ENCODE data around the gene TRIM66. TPM values are rescaled to one million over a fixed set of nuclear protein-coding genes. Genes with fewer than 3 reads are reported as not detected.

TRIM66 gene
- total RNA-seq, 1 experiment from 2014 or later = 2.4 TPM

- in situ Hi-C loops (cut with HindIII; ENCODE audit: low sequenced_read_pairs) = no loop called here
- no peak for DNase-seq (ENCODE audit: low spot score)
These were observed 11.1 kb upstream of the TRIM66 start for GRCh38 chr11:8693555-8693954.

DNA sequence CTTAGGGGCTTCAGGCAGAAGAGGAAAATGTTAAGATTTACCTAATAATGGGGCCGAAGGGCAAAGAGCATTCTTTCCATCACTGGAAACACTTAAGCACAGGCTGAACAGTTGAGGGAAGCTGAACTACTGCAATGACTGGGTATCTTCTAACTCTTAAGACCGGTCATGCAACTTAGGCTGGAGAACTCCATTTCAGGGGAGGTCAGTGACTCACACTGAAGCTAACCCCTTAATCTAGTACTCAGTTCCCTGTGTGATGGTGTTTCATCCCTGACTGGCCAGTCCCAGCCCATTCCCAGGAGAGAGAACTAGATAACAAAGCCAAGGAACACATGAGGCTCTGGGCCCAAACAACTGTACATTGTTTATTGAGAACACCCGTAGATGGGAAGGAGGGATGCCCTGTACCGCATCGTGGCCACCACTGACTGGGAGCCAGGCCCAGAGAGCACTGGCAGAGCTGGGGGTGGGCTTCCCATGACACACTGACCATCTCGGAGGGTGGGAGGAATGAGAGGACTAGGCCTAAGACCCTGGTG is 10.6 kb upstream of the TRIM66 start:
- in situ Hi-C loops (cut with HindIII; ENCODE audit: low sequenced_read_pairs) = no loop called here
- no peak for DNase-seq (ENCODE audit: low spot score)

DNA sequence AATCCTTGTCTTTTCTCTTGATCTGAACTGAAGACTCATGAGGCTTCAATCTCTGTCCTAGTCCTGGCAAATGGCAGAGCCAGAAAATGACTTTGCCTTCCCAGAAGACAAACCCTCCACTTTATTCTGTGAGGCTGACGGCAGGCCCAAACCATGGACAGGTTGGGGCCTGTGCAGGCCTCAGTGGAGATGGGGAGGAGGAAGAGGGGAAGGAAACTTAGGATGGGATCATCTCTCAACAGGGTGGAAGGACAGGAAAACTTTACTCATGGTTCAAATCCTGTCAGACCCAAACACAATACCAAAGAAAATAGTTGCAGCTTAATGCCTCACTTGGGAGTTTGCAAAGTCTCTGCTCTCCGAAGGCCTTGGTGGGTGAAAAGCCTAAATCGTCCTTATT is 10.0 kb upstream of the TRIM66 start:
- no peak for DNase-seq (ENCODE audit: low spot score)
- in situ Hi-C loops (cut with HindIII; ENCODE audit: low sequenced_read_pairs) = no loop called here

DNA sequence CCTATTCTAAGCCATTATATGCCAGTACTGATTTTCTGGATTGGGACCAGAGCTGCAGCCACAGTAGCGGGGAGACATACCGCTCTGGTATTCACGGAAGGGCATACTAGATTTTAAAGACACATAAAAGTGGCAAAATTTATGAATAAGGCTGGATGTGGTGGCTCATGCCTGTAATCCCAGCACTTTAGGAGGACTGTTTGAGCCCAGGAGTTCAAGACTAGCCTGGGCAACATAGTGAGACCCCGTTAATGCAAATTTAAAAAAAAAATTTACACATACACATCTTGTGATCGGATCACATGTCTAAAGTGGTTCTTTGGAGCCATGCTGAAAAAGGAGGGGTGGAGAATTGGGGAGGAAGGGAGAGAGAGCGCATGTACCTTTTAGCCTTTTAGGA is 9.1 kb upstream of the TRIM66 start:
- in situ Hi-C loops (cut with HindIII; ENCODE audit: low sequenced_read_pairs) = no loop called here
- no peak for DNase-seq (ENCODE audit: low spot score)

DNA sequence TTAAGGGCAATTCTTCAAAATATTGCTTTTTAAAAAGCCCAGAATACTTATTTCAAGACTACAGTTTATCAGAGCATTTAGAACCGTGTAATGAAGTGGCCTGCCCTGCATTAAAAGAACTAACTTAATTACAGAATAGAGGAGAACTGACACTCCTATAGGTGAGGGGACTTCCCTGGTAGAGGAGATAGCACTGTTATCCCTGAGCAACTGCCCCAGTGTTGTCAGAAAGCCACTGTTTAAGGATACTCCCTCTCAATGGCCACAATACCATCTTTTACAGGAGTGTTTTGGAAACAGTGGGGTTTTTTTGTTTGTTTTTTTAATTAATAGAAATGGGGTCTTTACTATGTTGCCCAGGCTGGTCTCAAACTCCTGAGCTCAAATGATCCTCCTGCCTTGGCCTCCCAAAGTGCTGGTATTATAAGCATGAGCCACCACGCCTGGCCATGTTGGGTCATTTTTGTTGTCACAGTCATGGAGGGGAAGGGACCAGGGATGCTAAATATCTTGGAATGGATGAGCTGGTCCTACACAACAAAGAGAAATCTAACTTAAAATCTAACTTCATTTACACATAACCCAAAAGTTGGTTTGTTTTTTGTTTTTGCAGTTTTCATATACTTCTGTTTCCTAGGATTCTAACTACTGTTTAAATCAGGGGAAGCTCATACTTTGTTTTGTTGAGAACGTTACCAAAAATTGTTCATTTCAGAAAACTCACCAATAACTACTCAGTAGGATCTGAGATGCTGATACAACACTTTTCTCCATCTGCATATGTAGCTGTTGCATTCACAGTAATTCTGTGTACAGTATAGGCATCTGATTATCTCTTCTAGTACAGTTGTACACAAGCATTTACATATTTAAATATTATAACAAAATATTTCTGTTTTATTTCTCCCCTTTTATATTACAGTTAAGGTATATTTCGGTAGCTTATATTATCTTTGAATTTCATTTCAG is 8.2 kb upstream of the TRIM66 start:
- no peak for DNase-seq (ENCODE audit: low spot score)
- in situ Hi-C loops (cut with HindIII; ENCODE audit: low sequenced_read_pairs) = no loop called here

- in situ Hi-C loops (cut with HindIII; ENCODE audit: low sequenced_read_pairs) = no loop called here
- DNase-seq (ENCODE audit: low spot score) = no peak
These were observed 7.3 kb upstream of the TRIM66 start for GRCh38 chr11:8689726-8690255.

- peak; percentile 96 for DNase-seq (ENCODE audit: low spot score)
These were observed 6.2 kb upstream of the TRIM66 start for GRCh38 chr11:8688414-8689362.

GRCh38 chr11:8686325-8686724 is 3.9 kb upstream of the TRIM66 start:
- in situ Hi-C loops (cut with HindIII; ENCODE audit: low sequenced_read_pairs) = no loop called here
- DNase-seq (ENCODE audit: low spot score) = no peak

More at GRCh38 chr11:8688414-8689362, 6.2 kb upstream of the TRIM66 start:
- in situ Hi-C loops (cut with HindIII; ENCODE audit: low sequenced_read_pairs) = no loop called here

GRCh38 chr11:8685820-8686219 is 3.4 kb upstream of the TRIM66 start:
- DNase-seq (ENCODE audit: low spot score) = no peak
- in situ Hi-C loops (cut with HindIII; ENCODE audit: low sequenced_read_pairs) = no loop called here

GRCh38 chr11:8685306-8685705 is 2.8 kb upstream of the TRIM66 start:
- DNase-seq (ENCODE audit: low spot score) = no peak
- in situ Hi-C loops (cut with HindIII; ENCODE audit: low sequenced_read_pairs) = no loop called here

GRCh38 chr11:8684600-8685290 is 2.3 kb upstream of the TRIM66 start:
- DNase-seq (ENCODE audit: low spot score) = no peak
- in situ Hi-C loops (cut with HindIII; ENCODE audit: low sequenced_read_pairs) = no loop called here

DNA sequence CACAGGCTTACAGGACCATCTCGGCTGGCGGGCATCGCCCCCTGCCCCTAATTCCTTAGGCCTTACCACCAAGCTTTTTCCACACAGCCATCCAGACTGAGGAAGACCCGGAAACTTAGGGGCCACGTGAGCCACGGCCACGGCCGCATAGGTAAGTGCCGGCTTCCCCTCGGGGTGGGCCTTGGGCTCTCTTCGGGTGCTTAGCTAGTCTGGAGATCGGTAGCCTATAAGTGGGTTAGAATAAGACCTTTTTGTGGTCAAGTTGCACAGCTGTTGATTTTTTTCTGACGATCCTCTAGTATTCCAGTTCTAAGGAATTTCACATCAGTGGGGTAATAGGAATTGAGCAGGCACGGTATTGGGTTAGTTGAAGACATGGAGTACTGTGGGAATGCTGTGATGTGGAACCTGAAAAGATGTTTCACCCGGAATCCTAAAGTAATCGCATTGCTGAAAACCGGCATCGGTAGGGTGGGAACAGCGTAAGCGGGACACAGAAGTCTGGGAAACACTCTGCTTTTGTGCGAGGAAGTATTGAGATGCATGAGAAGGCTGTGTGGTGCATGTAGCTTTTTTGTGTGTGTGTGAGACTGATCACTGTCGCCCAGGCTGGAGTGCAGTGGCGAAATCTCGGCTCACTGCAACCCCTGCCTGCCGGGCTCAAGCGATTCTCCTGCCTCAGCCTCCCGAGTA is 796 bp upstream of the TRIM66 start:
- DNase-seq (ENCODE audit: low spot score) = no peak
- in situ Hi-C loops (cut with HindIII; ENCODE audit: low sequenced_read_pairs) = no loop called here

GRCh38 chr11:8681837-8682302 is 595 bp downstream of the TRIM66 start:
- DNase-seq (ENCODE audit: low spot score) = no peak
- in situ Hi-C loops (cut with HindIII; ENCODE audit: low sequenced_read_pairs) = no loop called here

GRCh38 chr11:8679006-8679405 is 3.5 kb downstream of the TRIM66 start:
- no peak for DNase-seq (ENCODE audit: low spot score)
- in situ Hi-C loops (cut with HindIII; ENCODE audit: low sequenced_read_pairs) = no loop called here

DNA sequence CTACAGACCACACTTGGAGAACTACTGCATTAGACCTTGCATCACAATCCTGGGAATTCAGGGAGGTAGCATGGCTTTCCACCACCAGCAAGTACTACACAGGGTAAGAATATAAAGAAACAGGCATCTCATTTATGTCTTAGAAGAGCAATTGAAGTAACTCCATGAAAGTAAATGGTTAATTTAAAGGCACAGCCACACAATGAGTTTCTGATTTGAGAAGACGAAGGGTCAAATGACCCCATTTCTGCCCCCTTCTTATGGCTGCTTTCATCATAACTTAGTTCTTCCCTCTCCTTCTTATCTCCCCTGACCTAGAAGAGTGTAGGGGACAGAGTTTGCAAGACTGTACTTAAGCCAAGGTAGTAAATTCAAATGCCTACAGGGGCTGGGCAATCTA is 6.0 kb downstream of the TRIM66 start:
- in situ Hi-C loops (cut with HindIII; ENCODE audit: low sequenced_read_pairs) = no loop called here
- no peak for DNase-seq (ENCODE audit: low spot score)

GRCh38 chr11:8674859-8675258 is 7.6 kb downstream of the TRIM66 start:
- in situ Hi-C loops (cut with HindIII; ENCODE audit: low sequenced_read_pairs) = no loop called here
- no peak for DNase-seq (ENCODE audit: low spot score)

GRCh38 chr11:8672346-8672745 is 10.1 kb downstream of the TRIM66 start:
- peak; percentile 88 for DNase-seq (ENCODE audit: low spot score)
- in situ Hi-C loops (cut with HindIII; ENCODE audit: low sequenced_read_pairs) = no loop called here

- in situ Hi-C loops (cut with HindIII; ENCODE audit: low sequenced_read_pairs) = no loop called here
- DNase-seq (ENCODE audit: low spot score) = peak; percentile 96
These were observed 10.8 kb downstream of the TRIM66 start for GRCh38 chr11:8671651-8672062.

Measured in G401 (cell line).